GM18909 (cell line): Measurements from ENCODE around the gene PRMT9.
A peak's percentile ranks its signal among the peaks of the same experiment; 100 is the strongest.

Source experiments
- ATAC-seq: cut with Tn5 transposase; IDR thresholded peaks from one replicate; pipeline ENCODE4 v1.9.1; 2021; ENCODE audit warnings: mild to moderate bottlenecking; ENCODE audit not compliant: unreplicated experiment, poor library complexity

Gene PRMT9

GRCh38 chr4:147682755-147683154, 1.2 kb downstream of the PRMT9 start:
- no peak for ATAC-seq

GRCh38 chr4:147678796-147679549, 5.0 kb downstream of the PRMT9 start:
- no peak for ATAC-seq

- no peak for ATAC-seq
These were observed 5.9 kb downstream of the PRMT9 start for GRCh38 chr4:147678106-147678505.

- ATAC-seq: no peak
These were observed 9.5 kb downstream of the PRMT9 start for GRCh38 chr4:147674496-147674895.

GRCh38 chr4:147674073-147674472, 9.9 kb downstream of the PRMT9 start:
- no peak for ATAC-seq

GRCh38 chr4:147658501-147658900, 25.5 kb downstream of the PRMT9 start:
- ATAC-seq: no peak

GRCh38 chr4:147655639-147656038, 28.3 kb downstream of the PRMT9 start:
- ATAC-seq: no peak

- ATAC-seq: no peak
These were observed 32.4 kb downstream of the PRMT9 start for GRCh38 chr4:147651563-147651962.

GRCh38 chr4:147648656-147649055, 35.3 kb downstream of the PRMT9 start:
- no peak for ATAC-seq

- no peak for ATAC-seq
These were observed 38.9 kb downstream of the PRMT9 start for GRCh38 chr4:147645099-147645498.

- ATAC-seq: no peak
These were observed 39.5 kb downstream of the PRMT9 start for GRCh38 chr4:147644471-147644870.

GRCh38 chr4:147643616-147644015, 40.3 kb downstream of the PRMT9 start:
- ATAC-seq: no peak

GRCh38 chr4:147640331-147640730, 43.6 kb downstream of the PRMT9 start:
- ATAC-seq: no peak

GRCh38 chr4:147639388-147639787, 44.6 kb downstream of the PRMT9 start:
- ATAC-seq: no peak

- peak; percentile 67 for ATAC-seq
These were observed 45.0 kb downstream of the PRMT9 start for GRCh38 chr4:147638942-147639341.

- no peak for ATAC-seq
These were observed 45.6 kb downstream of the PRMT9 start for GRCh38 chr4:147638365-147638764.

GRCh38 chr4:147635348-147635747, 48.6 kb downstream of the PRMT9 start:
- ATAC-seq: no peak

GRCh38 chr4:147633643-147634042, 50.3 kb downstream of the PRMT9 start:
- ATAC-seq: no peak

- ATAC-seq: no peak
These were observed 50.9 kb downstream of the PRMT9 start for GRCh38 chr4:147633113-147633512.

GRCh38 chr4:147629783-147630730, 53.9 kb downstream of the PRMT9 start:
- ATAC-seq: no peak

- ATAC-seq: no peak
These were observed 55.5 kb downstream of the PRMT9 start for GRCh38 chr4:147628415-147628814.
